PC-9 (cell line): Measurements from ENCODE around the gene HOXC10. TPM values are rescaled to one million over a fixed set of nuclear protein-coding genes. Genes with fewer than 3 reads are reported as not detected.

Source experiments
- BruUV-seq: library from RNA; stranded (reverse); fragments of 400-500 nt; replicated peaks from 2 replicates; lab custom pipeline; 2021; lab: Mats Ljungman, UMichigan
- CTCF ChIA-PET: fragments of 300-600 bp; sonication (Branson Sonifier 250); formaldehyde crosslinking; loops from one replicate; lab custom pipeline; 2022; ENCODE audit warnings: antibody characterized with exemption; lab: Charles Lee
- POLR2A ChIA-PET: fragments of 300-600 bp; sonication (Branson Sonifier 250); formaldehyde crosslinking; loops from one replicate; lab custom pipeline; 2022; ENCODE audit warnings: antibody characterized with exemption; ENCODE audit not compliant: unreplicated experiment; lab: Charles Lee
- DNase-seq, 2 experiments: peaks; one replicate each; pipeline versions ENCODE4 v3.0.0 to v3.0.0-alpha.2; 2015 to 2022; ENCODE audit warnings: mixed read lengths in 1 of 2
- H2AFZ ChIP-seq: fragments of 200-600 bp; sonication (generic); 2 replicates; pipeline ENCODE4 v1.8.1; 2017; ENCODE audit warnings: antibody characterized with exemption
- H3F3A ChIP-seq: fragments of 200-600 bp; sonication (generic); 2 replicates; pipeline ENCODE4 v1.8.1; 2017; ENCODE audit warnings: antibody characterized with exemption, mild to moderate bottlenecking, low read depth; ENCODE audit not compliant: insufficient read depth
- H3K27ac ChIP-seq: fragments of 200-600 bp; sonication (generic); 2 replicates; pipeline ENCODE4 v1.6.1; 2016; ENCODE audit warnings: mixed run types
- H3K27me3 ChIP-seq: fragments of 200-600 bp; sonication (generic); 2 replicates; pipeline ENCODE4 v1.6.1; 2016; ENCODE audit warnings: low read depth, mixed run types; ENCODE audit not compliant: insufficient read depth
- H3K36me3 ChIP-seq: fragments of 200-600 bp; sonication (generic); 2 replicates; pipeline ENCODE4 v1.6.1; 2016; ENCODE audit warnings: low read depth, mixed run types
- H3K4me1 ChIP-seq: fragments of 200-600 bp; sonication (generic); replicated peaks from 2 replicates; pipeline ENCODE4 v1.6.1; 2016; ENCODE audit warnings: mixed run types; ENCODE audit not compliant: insufficient read depth
- H3K4me2 ChIP-seq: fragments of 200-600 bp; sonication (generic); 2 replicates; pipeline ENCODE4 v1.6.1; 2017; ENCODE audit warnings: mixed run types
- H3K4me3 ChIP-seq: fragments of 200-600 bp; sonication (generic); 2 replicates; pipeline ENCODE4 v1.6.1; 2016; ENCODE audit warnings: mixed run types
- H3K79me2 ChIP-seq: fragments of 200-600 bp; sonication (generic); 2 replicates; pipeline ENCODE4 v1.6.1; 2017; ENCODE audit warnings: low read depth, mixed run types
- H3K9me2 ChIP-seq: fragments of 200-600 bp; sonication (generic); 2 replicates; pipeline ENCODE4 v1.8.1; 2017; ENCODE audit warnings: mild to moderate bottlenecking; ENCODE audit not compliant: insufficient read depth
- H3K9me3 ChIP-seq: fragments of 200-600 bp; sonication (generic); 2 replicates; pipeline ENCODE4 v1.8.1; 2016; ENCODE audit warnings: low read depth; ENCODE audit not compliant: insufficient read depth
- H4K20me1 ChIP-seq: fragments of 200-600 bp; sonication (generic); 2 replicates; pipeline ENCODE4 v1.8.1; 2017; ENCODE audit not compliant: insufficient read depth
- EZH2 ChIP-seq: fragments of 200-600 bp; sonication (generic); IDR thresholded peaks from 2 replicates; pipeline ENCODE4 v1.8.0; 2017; ENCODE audit warnings: antibody characterized with exemption, low read depth
- intact Hi-C: fragments of 100-400 bp; cut with micrococcal nuclease; formaldehyde crosslinking; loops from one replicate; pipeline ENCODE4 v1.10.0; 2022; ENCODE audit not compliant: unreplicated experiment
- total RNA-seq: library from RNA; stranded (reverse); gene quantifications from 2 replicates; pipeline ENCODE4 v1.2.3, GENCODE V29; 2021
- TF ChIP-seq, protein P1 (sequence below): fragments of 200-600 bp; sonication (generic); conservative IDR thresholded peaks from 2 replicates; pipeline ENCODE4 v1.6.1; 2017; ENCODE audit warnings: mixed run types, antibody characterized with exemption, mild to moderate bottlenecking, moderate library complexity

HOXC10 gene
- total RNA-seq, 1 experiment from 2014 or later = 1.1 TPM

DNA sequence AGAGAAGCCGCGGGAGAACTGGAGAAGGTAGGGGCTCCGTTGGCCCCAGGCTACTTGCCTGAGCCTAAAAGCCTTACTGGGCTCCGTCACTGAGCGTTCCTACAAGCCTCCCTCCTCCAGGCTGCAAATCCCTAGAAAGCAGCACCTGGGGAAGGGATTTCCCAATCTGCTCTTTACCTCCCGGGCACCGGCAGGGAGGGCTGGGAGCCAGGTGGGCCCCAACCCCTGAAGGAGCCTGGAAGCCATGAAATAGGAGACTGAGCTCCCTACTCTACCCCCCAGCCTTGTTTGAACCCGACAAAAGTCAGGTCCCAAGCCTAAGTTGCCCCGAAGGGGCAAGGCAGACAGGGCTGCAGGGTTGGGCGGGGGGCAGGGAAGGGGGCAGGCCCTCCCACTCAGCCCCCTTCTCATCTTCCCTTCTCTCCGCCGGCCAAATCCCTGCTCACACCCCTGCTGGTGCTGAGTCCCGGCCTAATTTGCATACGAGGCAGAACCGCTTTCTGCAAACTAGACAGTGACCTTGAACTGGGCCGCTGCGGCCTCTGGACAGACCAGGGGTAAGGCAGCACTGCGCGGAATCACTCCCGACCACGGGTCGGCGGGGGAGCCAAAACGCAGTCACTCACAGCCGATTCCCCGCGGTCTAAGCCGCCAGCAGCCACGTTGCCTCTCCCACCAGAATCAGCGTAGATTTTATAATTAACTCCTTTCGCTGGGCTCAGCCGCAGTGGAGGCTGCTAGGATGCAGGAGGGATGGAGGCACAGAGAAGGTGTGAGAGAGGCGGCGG lies 34.0 kb upstream of the HOXC10 start:
- Histone ChIP-seq H3K4me1 (peaks cover 23% of the 10 kb centered on the region), H3K27me3 (no peaks in the 10 kb centered on the region), H2AFZ (no peak overlapping the region), H3F3A (peaks cover 23% of the 10 kb centered on the region; the same call in 1 of the 2 replicates), H3K9me3 (no peaks in the 10 kb centered on the region), H3K4me2 (no peak overlapping the region), H3K27ac (no peak overlapping the region), H3K9me2 (no peaks in the 10 kb centered on the region), H4K20me1 (no peaks in the 10 kb centered on the region), H3K36me3 (no peaks in the 10 kb centered on the region; the same call in 1 of the 2 replicates), H3K79me2 (peaks cover under 1% of the 10 kb centered on the region; the same call in 1 of the 2 replicates), H3K4me3 (no peak overlapping the region)
- BruUV-seq = no TSS peak
- TF ChIP-seq EZH2 = no peak
- TF ChIP-seq, protein P1, sequence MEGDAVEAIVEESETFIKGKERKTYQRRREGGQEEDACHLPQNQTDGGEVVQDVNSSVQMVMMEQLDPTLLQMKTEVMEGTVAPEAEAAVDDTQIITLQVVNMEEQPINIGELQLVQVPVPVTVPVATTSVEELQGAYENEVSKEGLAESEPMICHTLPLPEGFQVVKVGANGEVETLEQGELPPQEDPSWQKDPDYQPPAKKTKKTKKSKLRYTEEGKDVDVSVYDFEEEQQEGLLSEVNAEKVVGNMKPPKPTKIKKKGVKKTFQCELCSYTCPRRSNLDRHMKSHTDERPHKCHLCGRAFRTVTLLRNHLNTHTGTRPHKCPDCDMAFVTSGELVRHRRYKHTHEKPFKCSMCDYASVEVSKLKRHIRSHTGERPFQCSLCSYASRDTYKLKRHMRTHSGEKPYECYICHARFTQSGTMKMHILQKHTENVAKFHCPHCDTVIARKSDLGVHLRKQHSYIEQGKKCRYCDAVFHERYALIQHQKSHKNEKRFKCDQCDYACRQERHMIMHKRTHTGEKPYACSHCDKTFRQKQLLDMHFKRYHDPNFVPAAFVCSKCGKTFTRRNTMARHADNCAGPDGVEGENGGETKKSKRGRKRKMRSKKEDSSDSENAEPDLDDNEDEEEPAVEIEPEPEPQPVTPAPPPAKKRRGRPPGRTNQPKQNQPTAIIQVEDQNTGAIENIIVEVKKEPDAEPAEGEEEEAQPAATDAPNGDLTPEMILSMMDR = no peak
- DNase-seq = no peak
- POLR2A ChIA-PET = no interaction called here
- CTCF ChIA-PET = interaction anchor here (0.7 kb wide), 1 partner anchor 181 kb away, joined by 3 read pairs; no protein-coding TSS in a partner anchor
- intact Hi-C loops = loop anchor here (5.0 kb wide), 1 partner anchor 84 kb away; no protein-coding TSS in a partner anchor

DNA sequence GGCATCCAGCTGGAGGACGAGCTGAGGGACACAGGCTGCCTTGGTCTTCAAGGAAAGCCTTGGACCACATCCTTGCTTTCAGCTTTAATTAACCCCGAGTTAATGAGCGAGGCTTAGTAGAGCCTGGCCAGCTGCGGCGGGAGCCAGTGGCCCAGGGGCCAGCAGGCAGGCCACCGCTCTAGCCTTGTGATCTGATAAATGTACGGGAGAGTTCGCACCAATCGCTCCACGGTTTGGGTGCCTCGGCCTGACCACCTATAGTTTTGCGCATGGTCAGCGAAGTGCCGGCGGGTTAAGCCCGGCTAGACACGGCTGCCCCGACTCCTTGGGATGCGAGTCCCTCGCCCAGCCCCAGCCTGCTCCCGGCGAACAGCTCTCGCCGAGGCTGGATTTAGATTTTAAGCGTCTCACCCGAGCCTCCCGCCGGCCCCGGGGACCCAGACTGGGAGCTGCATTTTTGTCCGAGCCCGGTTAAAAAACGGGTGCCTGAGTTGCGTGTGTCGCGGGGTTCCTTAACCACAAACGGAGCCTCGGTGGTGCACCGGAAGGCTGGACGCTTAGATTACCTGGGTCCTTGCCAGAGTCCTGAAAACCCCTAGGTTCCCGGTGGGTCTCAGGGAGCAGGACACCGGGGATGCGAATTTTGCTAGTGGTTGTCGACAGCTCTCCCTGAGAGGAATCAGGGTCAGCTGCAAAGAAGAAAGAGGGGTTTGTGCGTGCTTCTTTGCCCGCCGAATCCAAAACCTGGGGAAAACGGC lies 33.2 kb upstream of the HOXC10 start:
- no peaks in the 10 kb centered on the region for H3K9me3 ChIP-seq
- CTCF ChIA-PET = no interaction called here
- TF ChIP-seq, protein P1 = no peak
- TF ChIP-seq EZH2 = no peak
- no peak overlapping the region for H2AFZ ChIP-seq
- no TSS peak for BruUV-seq
- no peak for DNase-seq
- no peak overlapping the region for H3K4me2 ChIP-seq
- peaks cover 23% of the 10 kb centered on the region for H3K4me1 ChIP-seq
- no peak overlapping the region for H3K27ac ChIP-seq
- H3K36me3 ChIP-seq = no peaks in the 10 kb centered on the region
- intact Hi-C loops = loop anchor here (2.0 to 5.0 kb wide), 3 partner anchors 84 to 205 kb away; no protein-coding TSS in a partner anchor
- peaks cover 17% of the 10 kb centered on the region; the same call in 1 of the 2 replicates for H3F3A ChIP-seq
- no peaks in the 10 kb centered on the region for H4K20me1 ChIP-seq
- H3K4me3 ChIP-seq = no peak overlapping the region
- POLR2A ChIA-PET = no interaction called here
- H3K79me2 ChIP-seq = no peaks in the 10 kb centered on the region
- H3K27me3 ChIP-seq = no peaks in the 10 kb centered on the region
- no peaks in the 10 kb centered on the region for H3K9me2 ChIP-seq

DNA sequence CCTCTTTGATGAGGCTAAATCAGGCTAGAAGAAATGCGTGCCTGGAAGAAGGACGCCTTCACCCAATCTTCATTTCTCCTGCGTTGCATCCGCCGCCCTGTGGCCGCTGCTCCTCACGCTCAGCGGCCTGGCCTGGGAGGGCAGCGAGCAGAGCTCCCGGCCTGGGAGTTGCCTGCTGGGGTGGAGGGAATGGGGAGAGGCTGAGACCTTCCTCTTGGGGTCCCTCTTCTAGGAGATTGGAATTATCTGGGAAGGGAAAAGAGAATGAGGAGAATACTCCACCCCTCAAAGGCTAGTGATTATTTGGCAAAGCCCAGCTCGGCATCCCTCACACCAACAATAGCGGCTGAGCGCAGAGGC lies 32.6 kb upstream of the HOXC10 start:
- Histone ChIP-seq H3K4me2 (no peak overlapping the region), H3K27me3 (no peaks in the 10 kb centered on the region), H3K9me2 (no peaks in the 10 kb centered on the region), H2AFZ (no peak overlapping the region), H3K9me3 (no peaks in the 10 kb centered on the region), H3K36me3 (no peaks in the 10 kb centered on the region), H3K4me3 (no peak overlapping the region), H3K79me2 (no peaks in the 10 kb centered on the region), H4K20me1 (no peaks in the 10 kb centered on the region), H3F3A (peaks cover 14% of the 10 kb centered on the region; the same call in 1 of the 2 replicates), H3K4me1 (peaks cover 23% of the 10 kb centered on the region), H3K27ac (no peak overlapping the region)
- DNase-seq = no peak
- ChIA-PET POLR2A (no interaction called here), CTCF (no interaction called here)
- TF ChIP-seq, protein P1 = no peak
- TF ChIP-seq EZH2 = no peak
- intact Hi-C loops = loop anchor here (2.0 to 5.0 kb wide), 3 partner anchors 85 to 206 kb away; no protein-coding TSS in a partner anchor
- BruUV-seq = no TSS peak
